ENCODE measurements around the gene WWP2.

DNA sequence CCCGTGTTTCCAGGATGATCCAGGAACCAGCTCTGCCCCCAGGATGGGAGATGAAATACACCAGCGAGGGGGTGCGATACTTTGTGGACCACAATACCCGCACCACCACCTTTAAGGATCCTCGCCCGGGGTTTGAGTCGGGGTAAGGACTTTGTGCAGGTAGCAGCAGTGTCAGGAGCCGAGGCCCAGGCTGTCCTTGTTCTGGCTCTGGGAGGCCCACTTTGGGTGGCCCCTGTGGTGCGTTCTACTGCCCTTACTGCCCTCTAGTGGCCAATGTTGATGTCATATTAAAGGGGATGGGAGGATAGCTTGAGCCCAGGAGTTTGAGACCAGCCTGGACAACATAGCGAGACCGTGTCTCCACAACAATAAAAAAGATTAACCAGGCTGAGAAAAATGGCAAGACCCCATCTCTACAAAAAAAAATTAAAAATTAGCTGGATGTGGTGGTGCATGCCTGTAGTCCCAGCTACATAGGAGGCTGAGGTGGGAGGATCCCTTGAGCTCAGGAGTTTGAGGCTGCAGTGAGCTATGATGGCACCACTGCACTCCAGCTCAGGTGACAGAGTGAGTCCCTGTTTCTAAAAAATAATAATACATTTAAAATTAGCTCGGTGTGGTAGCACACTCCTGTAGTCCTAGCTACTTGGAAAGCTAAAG lies 168.1 kb downstream of the WWP2 start:
- TF ChIP-seq CTCF (IDR thresholded peaks at IDR 0.05), result peak; percentile 87
- no peak for TF ChIP-seq EZH2 (IDR thresholded peaks at IDR 0.05)
